ENCODE measurements around the gene SYMPK.

Gene SYMPK

GRCh38 chr19:45784096-45784495 is 78.9 kb downstream of the SYMPK start:
- TF ChIP-seq CTCF (IDR thresholded peaks at IDR 0.05; ENCODE audit: control insufficient read depth, extremely low read depth, insufficient read depth): no peak
- DNase-seq (ENCODE audit: low read depth): no peak
- no peak overlapping the region for H3K4me3 ChIP-seq (ENCODE audit: low read depth, low read length)

- H3K4me3 ChIP-seq (ENCODE audit: low read depth, low read length): no peak overlapping the region
- no peak for TF ChIP-seq CTCF (IDR thresholded peaks at IDR 0.05; ENCODE audit: control insufficient read depth, extremely low read depth, insufficient read depth)
- DNase-seq (ENCODE audit: low read depth): no peak
Measured at GRCh38 chr19:45782820-45783785, 79.8 kb downstream of the SYMPK start.

GRCh38 chr19:45782162-45782691 is 80.7 kb downstream of the SYMPK start, which contains the start of gene DMPK:
DMPK (minus strand) TSS chr19:45782490; CDS start chr19:45782352, 138 bp downstream.
- TF ChIP-seq CTCF (IDR thresholded peaks at IDR 0.05; ENCODE audit: control insufficient read depth, extremely low read depth, insufficient read depth): no peak
- no peak for DNase-seq (ENCODE audit: low read depth)
- no peak within 1 kb of the TSS for H3K4me3 ChIP-seq (ENCODE audit: low read depth, low read length)

GRCh38 chr19:45781214-45782161 is 81.5 kb downstream of the SYMPK start:
- H3K4me3 ChIP-seq (ENCODE audit: low read depth, low read length): no peak overlapping the region
- no peak for DNase-seq (ENCODE audit: low read depth)
- TF ChIP-seq CTCF (IDR thresholded peaks at IDR 0.05; ENCODE audit: control insufficient read depth, extremely low read depth, insufficient read depth): no peak

- no peak for DNase-seq (ENCODE audit: low read depth)
- no peak overlapping the region for H3K4me3 ChIP-seq (ENCODE audit: low read depth, low read length)
- TF ChIP-seq CTCF (IDR thresholded peaks at IDR 0.05; ENCODE audit: control insufficient read depth, extremely low read depth, insufficient read depth): no peak
Measured at GRCh38 chr19:45780448-45781213, 82.3 kb downstream of the SYMPK start.

GRCh38 chr19:45780146-45780447 is 82.8 kb downstream of the SYMPK start:
- H3K4me3 ChIP-seq (ENCODE audit: low read depth, low read length): no peak overlapping the region
- TF ChIP-seq CTCF (IDR thresholded peaks at IDR 0.05; ENCODE audit: control insufficient read depth, extremely low read depth, insufficient read depth): no peak
- DNase-seq (ENCODE audit: low read depth): no peak
